EL (cell line): ENCODE measurements around the gene HK1.
A peak's percentile ranks its signal among the peaks of the same experiment; 100 is the strongest.
"Not testable (repeated sequence)": the region's sequence is repeated elsewhere in the genome, so short reads cannot be mapped to it uniquely, and the experiment has no call there.

Experiments used
- DNase-seq: peaks from one replicate; pipeline ENCODE4 v3.0.0-alpha.2; 2016

The HK1 gene

GRCh38 chr10:69278446-69278963 is at the start of gene HK1:
HK1 (plus strand) TSS chr10:69278496.
- no peak for DNase-seq

DNA sequence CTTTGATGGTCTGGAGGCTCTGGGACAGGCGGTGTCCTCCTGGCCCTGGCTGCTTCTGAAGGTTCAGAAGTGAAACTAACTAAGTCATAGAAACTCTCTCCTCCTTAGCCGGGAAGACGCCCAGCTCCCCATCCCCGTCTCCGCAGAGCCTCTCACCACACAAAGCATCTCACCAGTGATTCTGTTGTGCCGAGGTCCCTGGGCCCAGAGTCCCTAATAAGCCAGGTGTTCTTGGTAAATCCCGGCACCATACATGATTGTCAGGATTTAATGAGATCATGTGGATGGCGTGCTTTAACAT is 48.7 kb upstream of the HK1 start:
- no peak for DNase-seq

DNA sequence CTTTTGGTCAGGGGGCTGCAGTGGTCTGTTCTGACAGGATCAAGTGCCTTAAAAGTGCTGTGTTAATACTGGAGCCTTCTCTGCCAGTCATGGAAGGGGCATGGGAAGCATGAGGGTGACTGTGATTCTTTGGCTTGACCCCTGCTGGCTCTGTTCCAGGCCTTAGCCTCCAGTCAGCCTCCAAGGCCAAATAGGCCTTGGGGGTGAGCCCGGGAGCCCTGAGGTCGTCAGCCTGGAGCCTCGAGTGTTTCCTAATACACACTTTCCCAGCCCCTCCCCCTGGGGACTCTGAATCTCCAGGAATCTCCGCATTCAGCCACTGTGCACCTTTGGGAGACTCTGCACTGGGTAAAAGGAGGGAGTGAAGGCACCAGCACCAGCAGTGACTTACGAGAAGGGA is 48.2 kb upstream of the HK1 start:
- DNase-seq = no peak

DNA sequence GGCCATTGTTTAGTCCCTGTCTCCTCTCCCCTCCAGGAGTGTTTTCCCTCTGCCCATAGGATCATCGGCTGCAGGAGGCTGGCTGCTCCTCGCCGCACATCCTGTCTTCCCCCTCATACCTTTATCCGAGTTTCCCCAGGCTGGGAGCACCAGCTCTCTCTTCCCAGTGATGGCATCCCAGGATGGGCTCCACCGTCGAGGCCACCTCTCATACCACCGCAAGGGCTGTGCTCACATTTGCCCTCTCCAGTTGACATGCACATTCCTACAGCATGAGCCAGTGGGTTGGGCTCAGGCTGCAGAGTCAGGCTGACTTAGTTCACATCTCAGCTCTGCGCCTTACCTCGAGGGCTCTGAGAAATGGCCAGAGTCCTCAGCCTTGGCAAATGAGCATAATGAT is 46.0 kb upstream of the HK1 start:
- DNase-seq = peak; percentile 92

DNA sequence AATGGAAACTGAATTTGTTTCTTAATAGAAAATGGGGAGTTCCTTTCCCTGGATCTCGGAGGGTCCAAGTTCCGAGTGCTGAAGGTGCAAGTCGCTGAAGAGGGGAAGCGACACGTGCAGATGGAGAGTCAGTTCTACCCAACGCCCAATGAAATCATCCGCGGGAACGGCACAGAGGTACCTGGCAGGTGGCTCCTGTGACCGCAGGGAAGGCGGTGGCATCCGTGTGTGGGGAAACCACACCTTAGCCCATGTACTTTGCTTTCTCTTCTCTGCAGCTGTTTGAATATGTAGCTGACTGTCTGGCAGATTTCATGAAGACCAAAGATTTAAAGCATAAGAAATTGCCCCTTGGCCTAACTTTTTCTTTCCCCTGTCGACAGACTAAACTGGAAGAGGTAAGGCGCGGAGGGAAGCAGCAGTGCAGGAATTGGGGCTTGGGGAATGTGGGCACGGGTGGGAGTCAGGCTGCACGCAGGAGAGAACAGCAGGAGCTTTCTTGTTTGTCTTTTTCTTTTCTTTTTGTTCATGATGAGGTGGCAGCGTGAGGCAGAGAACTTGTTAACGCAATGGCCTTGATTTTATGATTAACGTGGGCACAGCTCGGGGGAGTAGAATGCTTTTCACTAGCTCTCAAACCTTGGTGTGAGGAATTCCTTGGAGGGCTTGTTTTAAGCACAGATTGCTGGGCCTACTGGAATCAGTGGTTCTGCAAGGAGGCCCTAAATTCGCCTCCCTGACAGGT is 45.4 kb upstream of the HK1 start:
- DNase-seq = no peak

DNA sequence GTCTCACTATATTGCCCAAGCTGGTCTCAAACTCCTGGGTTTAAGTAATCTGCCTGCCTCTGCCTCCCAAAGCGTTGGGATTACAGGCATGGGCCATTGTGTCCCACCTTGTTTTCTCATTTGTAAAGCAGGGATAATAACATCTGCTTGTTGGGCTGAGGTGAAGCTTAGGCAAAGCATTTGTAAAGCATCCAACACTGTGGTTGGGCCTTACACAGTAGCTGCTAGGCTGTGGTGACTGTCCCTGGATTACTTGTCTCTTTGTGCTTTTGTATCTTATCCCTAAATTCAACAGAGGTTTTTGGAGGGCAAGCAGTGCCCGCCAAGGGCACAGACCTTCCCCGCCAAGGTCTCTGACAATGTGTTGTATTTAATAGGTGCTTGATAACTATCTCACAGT is 43.8 kb upstream of the HK1 start:
- DNase-seq = no peak

DNA sequence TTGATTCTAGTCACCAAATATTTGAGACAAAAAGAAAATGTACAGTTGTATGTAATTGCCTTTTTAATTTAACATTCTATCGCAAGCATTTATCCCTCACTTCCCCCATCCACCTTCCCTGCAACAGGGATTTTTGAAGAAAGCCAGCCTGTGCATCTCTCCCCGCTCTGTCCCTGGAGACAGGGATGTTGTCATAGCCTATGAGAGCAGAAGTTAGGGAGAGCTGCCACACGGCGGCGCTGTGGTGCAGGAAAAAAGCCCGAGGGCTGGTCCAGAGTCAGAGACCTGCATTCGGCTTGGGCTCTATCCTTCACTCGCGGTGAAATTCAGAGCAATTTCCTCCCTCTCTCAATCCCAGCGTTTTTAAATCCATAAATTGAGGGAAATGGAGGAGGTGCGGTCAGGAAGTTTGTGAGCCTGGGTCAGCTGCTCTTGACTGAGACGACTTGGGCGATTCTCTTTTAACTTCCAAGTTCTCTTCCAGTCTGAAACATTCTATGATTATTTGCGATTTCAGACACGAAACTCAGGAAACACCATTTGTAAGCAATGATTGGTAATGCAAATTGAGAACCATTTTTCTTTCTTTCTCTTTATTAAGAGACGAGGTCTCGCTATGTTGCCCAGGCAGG is 40.7 kb upstream of the HK1 start:
- peak; percentile 78 for DNase-seq

- DNase-seq = no peak
Measured at GRCh38 chr10:69239136-69239535, 39.2 kb upstream of the HK1 start.

DNA sequence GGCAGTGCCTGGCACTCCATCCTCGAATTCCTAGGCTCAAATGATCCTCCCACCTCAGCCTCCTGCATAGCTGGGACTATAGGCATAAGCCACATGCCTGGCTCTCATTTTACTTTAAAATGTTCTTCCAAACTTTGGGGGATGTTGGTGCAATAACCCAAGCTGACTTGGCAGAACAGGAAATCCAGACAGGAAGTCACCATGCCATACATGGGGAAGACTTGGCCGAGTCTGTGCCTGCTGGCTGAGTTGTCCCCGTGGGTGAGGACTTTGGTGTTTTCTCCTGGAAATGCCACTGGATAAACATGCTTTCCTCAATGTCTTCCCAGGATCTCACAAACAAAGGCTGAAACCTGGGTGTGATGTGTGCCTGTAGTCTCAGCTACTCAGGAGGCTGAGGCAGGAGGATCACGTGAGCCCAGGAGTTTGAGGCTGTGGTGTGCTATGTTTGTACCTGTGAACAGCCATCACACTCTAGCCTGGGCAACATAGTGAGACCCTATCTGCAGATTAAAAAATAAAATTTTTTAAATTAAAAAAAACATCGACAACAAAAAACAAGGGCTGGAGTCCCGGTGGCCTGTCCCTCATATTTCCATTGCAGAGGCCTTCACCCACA is 38.4 kb upstream of the HK1 start:
- peak; percentile 27 for DNase-seq

GRCh38 chr10:69240455-69240854 is 37.8 kb upstream of the HK1 start:
- DNase-seq = no peak

- DNase-seq = peak; percentile 78
Measured at GRCh38 chr10:69241575-69241974, 36.7 kb upstream of the HK1 start.

DNA sequence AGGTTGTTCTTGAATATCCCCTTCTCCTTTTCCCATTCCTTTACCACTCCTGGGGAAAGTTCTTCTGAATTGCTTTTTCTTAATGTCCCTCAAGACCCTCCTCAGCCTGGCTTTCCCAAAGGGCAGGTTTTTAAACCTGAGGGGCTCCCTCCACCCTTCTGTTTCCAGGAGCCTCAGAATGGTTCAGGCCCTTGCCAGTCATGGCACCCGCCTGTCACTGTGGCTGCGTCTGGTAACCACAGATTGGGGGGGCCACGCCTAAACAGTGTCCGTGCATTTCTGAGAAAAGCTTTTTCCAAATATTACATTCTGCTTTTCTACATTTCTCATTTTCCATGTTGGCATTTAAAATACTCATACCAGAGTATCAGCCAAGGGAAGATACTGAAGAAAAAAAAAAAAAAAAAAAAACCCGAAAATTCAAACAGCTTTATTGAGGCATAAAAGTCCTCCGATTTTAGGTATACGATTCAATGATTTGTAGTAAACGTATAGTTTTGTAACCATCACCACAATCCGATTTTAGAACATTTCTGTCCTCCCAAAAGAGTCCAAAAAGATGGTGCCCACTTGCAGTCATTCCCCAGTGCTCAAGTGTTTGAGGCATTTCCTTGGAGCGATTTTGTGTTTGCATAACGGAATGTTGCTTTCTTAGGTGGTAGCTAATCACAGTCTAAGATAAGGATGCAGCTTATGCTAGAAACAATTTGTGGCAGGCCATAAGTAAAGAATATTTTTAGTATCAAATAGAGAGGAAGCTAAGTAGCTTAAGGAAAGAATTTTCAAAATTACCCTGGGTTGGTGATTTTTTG is 36.0 kb upstream of the HK1 start:
- no peak for DNase-seq

- DNase-seq = no peak
Measured at GRCh38 chr10:69242852-69243212, 35.5 kb upstream of the HK1 start.

GRCh38 chr10:69243817-69244216 is 34.5 kb upstream of the HK1 start:
- no peak for DNase-seq

DNA sequence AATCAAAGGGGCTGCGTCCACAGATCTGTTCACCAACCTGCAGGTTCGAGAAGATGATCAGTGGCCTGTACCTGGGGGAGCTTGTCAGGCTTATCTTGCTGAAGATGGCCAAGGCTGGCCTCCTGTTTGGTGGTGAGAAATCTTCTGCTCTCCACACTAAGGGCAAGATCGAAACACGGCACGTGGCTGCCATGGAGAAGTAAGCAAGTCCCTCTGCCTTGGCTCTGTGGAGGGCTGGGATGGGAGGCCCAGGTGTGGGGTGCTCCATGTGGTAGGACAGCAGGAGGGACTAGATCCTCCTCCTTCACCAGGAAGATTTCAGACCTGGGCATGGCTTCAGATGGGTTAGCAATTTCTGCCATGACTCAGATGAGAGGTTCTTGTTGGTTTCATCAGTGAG is 32.3 kb upstream of the HK1 start:
- DNase-seq = no peak

DNA sequence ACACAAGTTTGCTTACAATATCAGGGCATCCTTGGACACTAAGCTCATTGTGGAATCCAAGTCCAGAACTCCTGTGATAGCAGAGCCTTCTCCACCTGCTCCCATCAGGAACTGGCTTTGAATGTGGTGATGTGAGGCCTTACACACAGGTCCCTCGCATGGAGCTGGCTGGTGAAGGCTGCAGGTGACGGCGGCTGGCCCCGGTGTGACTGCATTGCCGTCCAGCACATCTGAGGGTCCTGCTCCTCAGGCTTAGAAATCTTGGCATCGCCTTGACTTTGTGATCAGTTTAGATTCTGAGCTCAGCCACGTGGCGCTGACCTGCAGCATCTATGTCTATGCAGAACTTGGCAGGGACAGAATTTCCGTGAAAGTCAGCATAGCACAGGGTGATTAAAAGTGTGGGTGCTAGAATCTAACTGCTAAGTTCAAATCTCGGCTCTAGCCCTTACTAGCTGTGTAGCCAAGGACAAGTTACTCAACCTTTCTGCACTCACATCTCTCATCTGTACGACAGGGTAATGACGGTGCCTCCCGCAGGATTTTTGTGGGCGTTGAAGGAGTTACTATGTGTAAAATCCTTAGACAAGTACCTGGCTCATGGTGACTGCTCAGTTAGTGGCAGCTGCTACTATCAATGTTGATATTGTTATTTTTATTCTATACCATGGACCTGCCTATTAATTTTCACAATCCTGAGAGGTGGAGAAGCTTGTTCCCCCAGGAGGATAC is 31.5 kb upstream of the HK1 start:
- no peak for DNase-seq

DNA sequence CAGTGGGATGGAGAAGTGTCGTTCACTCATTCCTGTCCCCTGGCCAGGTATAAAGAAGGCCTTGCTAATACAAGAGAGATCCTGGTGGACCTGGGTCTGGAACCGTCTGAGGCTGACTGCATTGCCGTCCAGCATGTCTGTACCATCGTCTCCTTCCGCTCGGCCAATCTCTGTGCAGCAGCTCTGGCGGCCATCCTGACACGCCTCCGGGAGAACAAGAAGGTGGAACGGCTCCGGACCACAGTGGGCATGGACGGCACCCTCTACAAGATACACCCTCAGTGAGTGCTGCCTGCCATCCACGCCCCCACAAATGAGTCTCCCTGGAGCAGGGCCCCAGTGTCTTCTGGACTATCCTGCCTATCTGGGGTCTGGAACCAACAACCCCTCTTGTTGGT is 31.0 kb upstream of the HK1 start:
- no peak for DNase-seq

DNA sequence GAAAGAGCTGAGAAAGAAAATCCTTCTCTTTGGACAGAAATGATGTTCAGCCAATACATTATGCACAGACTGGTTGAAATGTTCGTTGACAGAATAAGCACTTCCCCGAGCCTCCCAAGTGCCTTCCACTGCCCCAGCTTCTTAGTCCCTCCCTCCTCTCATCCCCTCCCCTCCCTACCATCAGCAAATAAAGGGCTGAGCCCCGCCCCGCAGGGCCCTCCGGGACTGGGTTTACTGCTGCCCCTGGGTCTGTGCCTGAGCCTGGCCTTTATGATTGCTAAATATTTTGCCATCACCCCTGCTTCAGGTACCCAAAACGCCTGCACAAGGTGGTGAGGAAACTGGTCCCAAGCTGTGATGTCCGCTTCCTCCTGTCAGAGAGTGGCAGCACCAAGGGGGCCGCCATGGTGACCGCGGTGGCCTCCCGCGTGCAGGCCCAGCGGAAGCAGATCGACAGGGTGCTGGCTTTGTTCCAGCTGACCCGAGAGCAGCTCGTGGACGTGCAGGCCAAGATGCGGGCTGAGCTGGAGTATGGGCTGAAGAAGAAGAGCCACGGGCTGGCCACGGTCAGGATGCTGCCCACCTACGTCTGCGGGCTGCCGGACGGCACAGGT is 30.1 kb upstream of the HK1 start:
- no peak for DNase-seq

DNA sequence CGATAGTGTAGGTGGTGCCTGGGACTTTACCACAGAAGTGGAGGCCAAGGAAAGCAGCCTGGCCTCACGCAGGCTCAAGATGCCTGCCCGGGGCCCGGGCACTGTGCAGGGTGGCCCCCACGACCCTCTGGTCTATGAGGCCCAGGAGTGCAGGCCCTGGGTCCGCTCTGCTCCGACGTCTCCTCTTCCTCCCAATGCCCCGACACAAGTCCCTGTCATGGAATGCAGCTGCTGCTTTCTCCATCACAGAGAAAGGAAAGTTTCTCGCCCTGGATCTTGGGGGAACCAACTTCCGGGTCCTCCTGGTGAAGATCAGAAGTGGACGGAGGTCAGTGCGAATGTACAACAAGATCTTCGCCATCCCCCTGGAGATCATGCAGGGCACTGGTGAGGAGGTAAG is 28.3 kb upstream of the HK1 start:
- no peak for DNase-seq

DNA sequence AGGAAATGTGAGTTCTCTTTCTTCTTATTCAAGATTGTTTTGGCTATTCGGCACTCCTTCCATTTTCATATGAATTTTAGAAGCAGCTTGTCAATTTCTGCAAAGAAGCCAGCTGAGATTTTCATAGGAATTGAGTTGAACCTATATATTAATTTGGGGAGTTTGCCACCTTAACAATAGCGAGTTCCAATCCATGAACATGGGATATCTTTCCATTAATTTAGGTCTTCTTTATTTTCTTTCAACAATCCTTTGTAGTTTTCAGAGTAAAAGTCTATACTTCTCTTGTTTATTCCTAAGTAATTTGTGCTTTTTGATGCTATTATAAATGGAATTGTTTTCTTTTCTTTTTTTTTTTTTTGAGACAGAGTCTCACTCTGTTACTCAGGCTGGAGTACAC is 26.9 kb upstream of the HK1 start:
- not testable (repeated sequence) for DNase-seq

DNA sequence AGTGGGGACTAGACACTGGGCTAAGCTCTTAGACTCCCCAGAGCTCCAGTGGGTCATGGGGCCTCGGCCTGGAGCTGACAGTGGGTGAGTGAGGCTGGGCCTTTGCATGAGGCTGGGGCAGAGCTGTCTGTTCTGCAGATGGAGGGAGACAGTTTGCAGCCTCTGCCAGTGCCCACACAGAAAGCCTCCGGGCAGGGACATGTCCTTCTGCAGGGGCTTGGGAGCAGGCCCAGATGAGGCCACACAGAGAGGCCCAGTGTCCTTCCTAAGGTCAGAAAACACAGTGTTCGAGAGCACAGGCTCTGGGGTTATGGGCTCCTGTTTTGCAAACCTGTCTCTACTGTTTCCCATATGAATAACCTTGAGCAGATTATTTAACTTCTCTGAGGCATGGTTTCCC is 25.1 kb upstream of the HK1 start:
- DNase-seq = no peak

GRCh38 chr10:69254877-69255276 is 23.4 kb upstream of the HK1 start:
- DNase-seq = no peak
